Right cardiac atrium (tissue), 5 donors: Measurements from ENCODE around the gene RASSF3. TPM values are rescaled to one million over a fixed set of nuclear protein-coding genes. Genes with fewer than 3 reads are reported as not detected.

Source experiments
- ATAC-seq, 2 donors: fragments of 200-7000 bp; cut with Tn5 transposase; one replicate each; pipeline versions ENCODE4 v1.8.0 to v1.9.1; 2020; ENCODE audit warnings: moderate library complexity in 2 of 2, mild to moderate bottlenecking in 1 of 2
- DNase-seq, 3 donors: peaks; one replicate each; pipeline ENCODE4 v3.0.0-alpha.2; 2020
- H3K27ac ChIP-seq: one replicate; pipeline ENCODE4 v1.5.1; 2013; ENCODE audit warnings: mild to moderate bottlenecking, low read length, control low read depth, moderate library complexity
- H3K27me3 ChIP-seq: one replicate; pipeline ENCODE4 v1.6.1; 2013; ENCODE audit not compliant: control insufficient read depth, insufficient read depth
- H3K4me1 ChIP-seq: one replicate; pipeline ENCODE4 v1.6.1; 2013; ENCODE audit warnings: low read length; ENCODE audit not compliant: control insufficient read depth, insufficient read depth
- H3K4me3 ChIP-seq: one replicate; pipeline ENCODE4 v1.5.1; 2013; ENCODE audit warnings: low read length, control low read depth
- H3K9me3 ChIP-seq: one replicate; pipeline ENCODE4 v1.6.1; 2013; ENCODE audit warnings: low read length; ENCODE audit not compliant: control insufficient read depth
- WGBS: extraction: QIAGEN DNeasy Blood & Tissue Kit; methylation state at CpG from one replicate; pipeline ENCODE4 v1.1.7; 2013; 5-methylcytosine and 5-hydroxymethylcytosine counted together
- intact Hi-C, 4 donors: fragments of 100-400 bp; cut with DNase I; formaldehyde crosslinking; loops; one replicate each; pipeline versions ENCODE4 v1.11.0 to v1.14.0; 2022 to 2023
- polyA plus RNA-seq: library from polyadenylated mRNA; stranded (reverse); fragments of 200-250 nt; gene quantifications from one replicate; pipeline ENCODE4 v1.2.3, GENCODE V29; 2013
- total RNA-seq, 4 donors: library from RNA; stranded (reverse); fragmentation: NEBNext Ultra II Directional; extraction: Animal tissue kit (Norgen Biotek cat#: 25700); gene quantifications; one replicate each; pipeline ENCODE4 v1.2.1, GENCODE V29; 2021
- donor health status: healthy with polysubstance abuse.
- donor health status: DM: no; HTN: yes; CAD: no.
- donor health status: DM: no; HTN: no; CAD: no.
- donor health status: DM: no; HTN: yes; CAD: no; lungs with severe emphysema.
- donor health status: DM: yes; HTN: yes; CAD: no.

Gene RASSF3
- total and polyA plus RNA-seq, 5 donors, result 44.6 to 154 (median 118) TPM

- WGBS, result 44% methylated on average over 2 of the region's 2 CpGs
- no peaks in the 10 kb centered on the region for H3K27me3 ChIP-seq
- intact Hi-C loops, result no loop called here
- DNase-seq, result no peak
- H3K27ac ChIP-seq, result peak overlapping the region; percentile 48
- no peak overlapping the region for H3K4me3 ChIP-seq
- H3K9me3 ChIP-seq, result no peaks in the 10 kb centered on the region
- H3K4me1 ChIP-seq, result peaks cover 5% of the 10 kb centered on the region
- no peak for ATAC-seq
Measured at GRCh38 chr12:64730588-64730969, 120.3 kb downstream of the RASSF3 start.

- no peak overlapping the region for H3K4me3 ChIP-seq
- H3K4me1 ChIP-seq, result peaks cover 5% of the 10 kb centered on the region
- no peaks in the 10 kb centered on the region for H3K27me3 ChIP-seq
- no peak for ATAC-seq
- intact Hi-C loops, result no loop called here
- WGBS, result 98% methylated on average over 4 of the region's 4 CpGs
- no peaks in the 10 kb centered on the region for H3K9me3 ChIP-seq
- H3K27ac ChIP-seq, result no peak overlapping the region
- no peak for DNase-seq
Measured at GRCh38 chr12:64731683-64732082, 121.4 kb downstream of the RASSF3 start.

GRCh38 chr12:64733857-64734256 lies 123.6 kb downstream of the RASSF3 start:
- H3K27ac ChIP-seq, result peak overlapping the region; percentile 91
- intact Hi-C loops, result no loop called here
- peak; percentile 58 to 78 (median 76) for DNase-seq

GRCh38 chr12:64735442-64735841 lies 125.1 kb downstream of the RASSF3 start:
- intact Hi-C loops, result no loop called here
- peaks cover 4% of the 10 kb centered on the region for H3K4me1 ChIP-seq
- DNase-seq (no peak), ATAC-seq (no peak)
- H3K4me3 ChIP-seq, result no peak overlapping the region
- no peaks in the 10 kb centered on the region for H3K9me3 ChIP-seq
- H3K27ac ChIP-seq, result no peak overlapping the region
- no peaks in the 10 kb centered on the region for H3K27me3 ChIP-seq

More at GRCh38 chr12:64733857-64734256, 123.6 kb downstream of the RASSF3 start:
- Histone ChIP-seq H3K27me3 (no peaks in the 10 kb centered on the region), H3K9me3 (no peaks in the 10 kb centered on the region), H3K4me3 (no peak overlapping the region), H3K4me1 (peaks cover 5% of the 10 kb centered on the region)
- 56% methylated on average over 4 of the region's 4 CpGs for WGBS
- peak; percentile 85 to 88 for ATAC-seq

GRCh38 chr12:64736771-64737170 lies 126.5 kb downstream of the RASSF3 start:
- H3K27me3 ChIP-seq, result no peaks in the 10 kb centered on the region
- H3K9me3 ChIP-seq, result no peaks in the 10 kb centered on the region
- ATAC-seq, result no peak
- H3K27ac ChIP-seq, result no peak overlapping the region
- no peak for DNase-seq
- H3K4me3 ChIP-seq, result no peak overlapping the region
- no peaks in the 10 kb centered on the region for H3K4me1 ChIP-seq
- WGBS, result 40% methylated on average over 1 of the region's 1 CpG
- intact Hi-C loops, result no loop called here

GRCh38 chr12:64737539-64737938 lies 127.2 kb downstream of the RASSF3 start:
- ATAC-seq, result no peak
- WGBS, result 52% methylated on average over 1 of the region's 1 CpG
- no peak overlapping the region for H3K4me3 ChIP-seq
- no peaks in the 10 kb centered on the region for H3K27me3 ChIP-seq
- intact Hi-C loops, result no loop called here
- H3K4me1 ChIP-seq, result no peaks in the 10 kb centered on the region
- no peak overlapping the region for H3K27ac ChIP-seq
- no peaks in the 10 kb centered on the region for H3K9me3 ChIP-seq
- peak in 1 of 3 donors; percentile 31 for DNase-seq

- Histone ChIP-seq H3K27ac (no peak overlapping the region), H3K4me1 (no peaks in the 10 kb centered on the region), H3K9me3 (no peaks in the 10 kb centered on the region), H3K4me3 (no peak overlapping the region), H3K27me3 (no peaks in the 10 kb centered on the region)
- no peak for DNase-seq
- no peak for ATAC-seq
- intact Hi-C loops, result no loop called here
- WGBS, result 90% methylated on average over 2 of the region's 2 CpGs
Measured at GRCh38 chr12:64739778-64740177, 129.5 kb downstream of the RASSF3 start.

- Histone ChIP-seq H3K9me3 (no peaks in the 10 kb centered on the region), H3K4me1 (no peaks in the 10 kb centered on the region), H3K27ac (no peak overlapping the region), H3K27me3 (no peaks in the 10 kb centered on the region), H3K4me3 (no peak overlapping the region)
- intact Hi-C loops, result no loop called here
- ATAC-seq (no peak), DNase-seq (no peak)
- WGBS, result 48% methylated on average over 2 of the region's 2 CpGs
Measured at GRCh38 chr12:64740646-64741045, 130.4 kb downstream of the RASSF3 start.

- no peaks in the 10 kb centered on the region for H3K9me3 ChIP-seq
- no peak overlapping the region for H3K4me3 ChIP-seq
- H3K27me3 ChIP-seq, result no peaks in the 10 kb centered on the region
- 91% methylated on average over 3 of the region's 3 CpGs for WGBS
- no peak for ATAC-seq
- intact Hi-C loops, result no loop called here
- H3K27ac ChIP-seq, result no peak overlapping the region
- no peaks in the 10 kb centered on the region for H3K4me1 ChIP-seq
- no peak for DNase-seq
Measured at GRCh38 chr12:64742416-64742815, 132.1 kb downstream of the RASSF3 start.

- H3K27me3 ChIP-seq, result no peaks in the 10 kb centered on the region
- H3K4me1 ChIP-seq, result no peaks in the 10 kb centered on the region
- H3K9me3 ChIP-seq, result no peaks in the 10 kb centered on the region
- DNase-seq (no peak), ATAC-seq (no peak)
- H3K4me3 ChIP-seq, result no peak overlapping the region
- H3K27ac ChIP-seq, result no peak overlapping the region
- intact Hi-C loops, result no loop called here
- over 99% methylated on average over 3 of the region's 3 CpGs for WGBS
Measured at GRCh38 chr12:64743206-64743605, 132.9 kb downstream of the RASSF3 start.

- 66% methylated on average over 5 of the region's 5 CpGs for WGBS
- Histone ChIP-seq H3K27me3 (no peaks in the 10 kb centered on the region), H3K4me1 (no peaks in the 10 kb centered on the region), H3K4me3 (no peak overlapping the region), H3K27ac (no peak overlapping the region), H3K9me3 (no peaks in the 10 kb centered on the region)
- ATAC-seq (peak in 1 of 2 donors; percentile 18), DNase-seq (no peak)
- intact Hi-C loops, result no loop called here
Measured at GRCh38 chr12:64744422-64745258, 134.3 kb downstream of the RASSF3 start.
